ENCODE results near the gene RAD9A.

- TF ChIP-seq ZNF560 (tag by site-specific recombination; IDR thresholded peaks at IDR 0.05; ENCODE audit: borderline replicate concordance) = no peak
- TF ChIP-seq ZNF221 (tag by site-specific recombination; IDR thresholded peaks at IDR 0.05; ENCODE audit: borderline replicate concordance) = no peak
- no peak for TF ChIP-seq TCF7L2 (IDR thresholded peaks at IDR 0.05; ENCODE audit: borderline replicate concordance, low read depth, low read length)
- TF ChIP-seq, protein P1, sequence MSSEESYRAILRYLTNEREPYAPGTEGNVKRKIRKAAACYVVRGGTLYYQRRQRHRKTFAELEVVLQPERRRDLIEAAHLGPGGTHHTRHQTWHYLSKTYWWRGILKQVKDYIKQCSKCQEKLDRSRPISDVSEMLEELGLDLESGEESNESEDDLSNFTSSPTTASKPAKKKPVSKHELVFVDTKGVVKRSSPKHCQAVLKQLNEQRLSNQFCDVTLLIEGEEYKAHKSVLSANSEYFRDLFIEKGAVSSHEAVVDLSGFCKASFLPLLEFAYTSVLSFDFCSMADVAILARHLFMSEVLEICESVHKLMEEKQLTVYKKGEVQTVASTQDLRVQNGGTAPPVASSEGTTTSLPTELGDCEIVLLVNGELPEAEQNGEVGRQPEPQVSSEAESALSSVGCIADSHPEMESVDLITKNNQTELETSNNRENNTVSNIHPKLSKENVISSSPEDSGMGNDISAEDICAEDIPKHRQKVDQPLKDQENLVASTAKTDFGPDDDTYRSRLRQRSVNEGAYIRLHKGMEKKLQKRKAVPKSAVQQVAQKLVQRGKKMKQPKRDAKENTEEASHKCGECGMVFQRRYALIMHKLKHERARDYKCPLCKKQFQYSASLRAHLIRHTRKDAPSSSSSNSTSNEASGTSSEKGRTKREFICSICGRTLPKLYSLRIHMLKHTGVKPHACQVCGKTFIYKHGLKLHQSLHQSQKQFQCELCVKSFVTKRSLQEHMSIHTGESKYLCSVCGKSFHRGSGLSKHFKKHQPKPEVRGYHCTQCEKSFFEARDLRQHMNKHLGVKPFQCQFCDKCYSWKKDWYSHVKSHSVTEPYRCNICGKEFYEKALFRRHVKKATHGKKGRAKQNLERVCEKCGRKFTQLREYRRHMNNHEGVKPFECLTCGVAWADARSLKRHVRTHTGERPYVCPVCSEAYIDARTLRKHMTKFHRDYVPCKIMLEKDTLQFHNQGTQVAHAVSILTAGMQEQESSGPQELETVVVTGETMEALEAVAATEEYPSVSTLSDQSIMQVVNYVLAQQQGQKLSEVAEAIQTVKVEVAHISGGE (tag by site-specific recombination; conservative IDR thresholded peaks at IDR 0.05; ENCODE audit: low read depth) = no peak
- no peak for TF ChIP-seq CTCF (tag by site-specific recombination; IDR thresholded peaks at IDR 0.05)
- TF ChIP-seq REST (tag by site-specific recombination; IDR thresholded peaks at IDR 0.05) = no peak
- no peak for TF ChIP-seq ZNF324 (tag by site-specific recombination; IDR thresholded peaks at IDR 0.05)
- TF ChIP-seq PATZ1 (tag by site-specific recombination; IDR thresholded peaks at IDR 0.05) = no peak
- TF ChIP-seq ZIC2 (tag by site-specific recombination; IDR thresholded peaks at IDR 0.05) = no peak
Observed at GRCh38 chr11:67415501-67416304, 23.9 kb downstream of the RAD9A start, which contains the start of gene CARNS1.

All from HEK293 (cell line).